GM12891 (cell line): ENCODE results near the gene TDRD6.

Source experiments
- POLR2A ChIP-seq: IDR thresholded peaks from 2 replicates; pipeline ENCODE4 v1.6.1; 2011; ENCODE audit warnings: low read depth, low read length, control low read depth
- POLR2AphosphoS5 ChIP-seq: IDR thresholded peaks from 2 replicates; pipeline ENCODE4 v1.6.1; 2011; ENCODE audit warnings: low read depth, low read length, control low read depth
- TAF1 ChIP-seq: IDR thresholded peaks from 2 replicates; pipeline ENCODE4 v1.6.1; 2011; ENCODE audit warnings: low read depth, low read length, control low read depth

DNA sequence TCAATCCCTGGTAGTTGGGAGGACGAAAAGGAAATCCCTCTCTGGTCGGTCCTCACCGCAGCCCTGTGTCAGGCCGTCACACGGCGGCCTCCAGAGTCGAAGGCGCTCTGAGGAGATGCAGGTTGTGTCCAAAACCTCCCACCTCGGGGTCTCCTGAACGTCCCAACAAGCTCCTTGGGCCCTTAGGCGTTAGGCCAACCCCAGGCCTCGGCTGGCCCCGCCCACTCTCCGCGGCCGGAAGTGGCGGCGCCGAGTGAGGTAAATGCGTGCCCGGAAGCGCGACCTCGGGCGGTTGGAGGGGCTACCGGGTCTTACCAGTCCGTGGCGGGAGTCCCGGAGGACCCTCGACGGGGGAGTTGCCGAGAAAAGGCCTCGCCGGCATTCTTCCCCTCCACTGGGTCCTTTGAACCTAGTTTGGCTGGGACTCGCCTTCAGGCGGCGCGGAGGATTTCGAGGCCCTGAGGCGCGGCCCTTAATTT, at the start of gene TDRD6:
- TF ChIP-seq POLR2A: no peak
- no peak for TF ChIP-seq TAF1
- TF ChIP-seq POLR2AphosphoS5: no peak
